HEK293T (cell line): ENCODE data around the gene TMEM43.

Experiments used
- ARNT ChIP-seq: fragments of 450-650 bp; IDR thresholded peaks from 2 replicates; pipeline ENCODE4 v1.6.1; 2017; ENCODE audit warnings: mild to moderate bottlenecking
- BHLHE40 ChIP-seq: fragments of 450-650 bp; IDR thresholded peaks from 2 replicates; pipeline ENCODE4 v1.6.1; 2016; ENCODE audit warnings: mild to moderate bottlenecking, moderate library complexity, borderline replicate concordance
- FOXA1 ChIP-seq: fragments of 450-650 bp; IDR thresholded peaks from 2 replicates; pipeline ENCODE4 v1.6.1; 2016; ENCODE audit warnings: mild to moderate bottlenecking
- FOXK2 ChIP-seq: fragments of 450-650 bp; IDR thresholded peaks from 2 replicates; pipeline ENCODE4 v1.6.1; 2016; ENCODE audit warnings: mild to moderate bottlenecking
- FOXM1 ChIP-seq: fragments of 450-650 bp; IDR thresholded peaks from 2 replicates; pipeline ENCODE4 v1.6.1; 2017; ENCODE audit warnings: mild to moderate bottlenecking, borderline replicate concordance
- HDGF ChIP-seq: fragments of 450-650 bp; IDR thresholded peaks from 2 replicates; pipeline ENCODE4 v1.6.1; 2017; ENCODE audit warnings: antibody characterized with exemption, borderline replicate concordance
- L3MBTL2 ChIP-seq: fragments of 450-650 bp; conservative IDR thresholded peaks from 2 replicates; pipeline ENCODE4 v1.6.1; 2016; ENCODE audit warnings: mild to moderate bottlenecking
- NFRKB ChIP-seq: fragments of 450-650 bp; IDR thresholded peaks from 2 replicates; pipeline ENCODE4 v1.6.1; 2016; ENCODE audit warnings: mild to moderate bottlenecking, moderate library complexity
- SUZ12 ChIP-seq: fragments of 450-650 bp; IDR thresholded peaks from 2 replicates; pipeline ENCODE4 v1.6.1; 2016; ENCODE audit warnings: mild to moderate bottlenecking
- TARDBP ChIP-seq: fragments of 450-650 bp; IDR thresholded peaks from 2 replicates; pipeline ENCODE4 v1.6.1; 2016
- TF ChIP-seq, protein P1 (sequence below): fragments of 450-650 bp; IDR thresholded peaks from 2 replicates; pipeline ENCODE4 v1.6.1; 2016

DNA sequence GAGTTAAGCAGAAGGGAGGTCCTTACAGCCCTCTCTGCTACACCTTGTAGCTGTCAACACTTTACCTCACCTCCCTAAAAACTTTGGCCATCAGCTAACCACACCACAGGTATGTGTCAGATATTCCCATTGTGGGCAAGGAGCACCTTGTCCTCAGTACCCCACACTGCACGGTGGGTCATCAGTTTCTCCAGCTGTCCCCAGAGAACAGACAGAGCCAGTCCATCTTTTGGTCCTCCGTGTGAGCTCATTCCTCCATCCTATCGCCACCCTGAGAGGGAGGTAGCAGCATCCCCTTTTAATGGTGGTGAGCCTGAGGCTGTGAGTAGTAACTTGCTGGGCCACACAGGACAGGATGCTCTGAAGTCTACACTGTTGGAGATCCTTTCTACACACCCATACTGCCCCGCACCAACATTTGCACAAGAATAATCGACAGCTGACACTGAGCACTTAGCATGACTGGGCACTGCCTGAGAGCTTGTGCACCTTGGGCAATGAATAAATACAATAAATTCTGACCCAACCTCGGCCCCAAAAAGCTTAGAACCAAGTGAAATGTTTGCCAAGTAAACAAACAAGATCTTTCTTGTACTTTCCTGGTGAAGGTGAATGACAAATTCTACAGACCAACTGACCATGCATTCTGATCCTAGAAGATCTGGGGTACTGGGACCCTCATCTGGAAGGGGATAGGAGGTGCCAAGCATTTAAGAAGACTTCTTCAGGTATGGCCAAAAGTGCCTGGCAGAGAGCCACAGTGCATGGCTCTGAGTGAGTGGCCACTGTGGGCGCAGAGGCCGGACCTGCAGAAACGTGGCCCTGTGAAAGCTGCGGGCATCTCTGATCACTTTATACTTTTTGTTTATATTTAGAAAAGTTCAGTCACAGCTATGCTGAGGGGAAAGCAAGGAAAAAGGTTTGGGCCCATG is 7.1 kb upstream of the TMEM43 start:
- TF ChIP-seq ARNT, result no peak
- no peak for TF ChIP-seq FOXM1
- TF ChIP-seq FOXK2, result no peak
- no peak for TF ChIP-seq SUZ12
- no peak for TF ChIP-seq TARDBP
- no peak for TF ChIP-seq NFRKB
- TF ChIP-seq L3MBTL2, result no peak
- TF ChIP-seq, protein P1, sequence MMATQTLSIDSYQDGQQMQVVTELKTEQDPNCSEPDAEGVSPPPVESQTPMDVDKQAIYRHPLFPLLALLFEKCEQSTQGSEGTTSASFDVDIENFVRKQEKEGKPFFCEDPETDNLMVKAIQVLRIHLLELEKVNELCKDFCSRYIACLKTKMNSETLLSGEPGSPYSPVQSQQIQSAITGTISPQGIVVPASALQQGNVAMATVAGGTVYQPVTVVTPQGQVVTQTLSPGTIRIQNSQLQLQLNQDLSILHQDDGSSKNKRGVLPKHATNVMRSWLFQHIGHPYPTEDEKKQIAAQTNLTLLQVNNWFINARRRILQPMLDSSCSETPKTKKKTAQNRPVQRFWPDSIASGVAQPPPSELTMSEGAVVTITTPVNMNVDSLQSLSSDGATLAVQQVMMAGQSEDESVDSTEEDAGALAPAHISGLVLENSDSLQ, result no peak
- TF ChIP-seq HDGF, result no peak
- TF ChIP-seq FOXA1, result no peak
- TF ChIP-seq BHLHE40, result no peak
